HG03095 (cell line): ENCODE data around the gene FLOT2.
"Not testable (repeated sequence)": the region's sequence is repeated elsewhere in the genome, so short reads cannot be mapped to it uniquely, and the experiment has no call there.

ENCODE experiments used
- ATAC-seq: cut with Tn5 transposase; IDR thresholded peaks from one replicate; pipeline ENCODE4 v1.9.1; 2021; ENCODE audit warnings: moderate library complexity; ENCODE audit not compliant: unreplicated experiment

FLOT2 gene

GRCh38 chr17:28877150-28877711 is 20.3 kb downstream of the FLOT2 start:
- ATAC-seq, result not testable (repeated sequence)

- no peak for ATAC-seq
Observed at GRCh38 chr17:28875848-28876550, 21.5 kb downstream of the FLOT2 start.

- ATAC-seq, result no peak
Observed at GRCh38 chr17:28874750-28875149, 22.8 kb downstream of the FLOT2 start.

GRCh38 chr17:28873839-28874238 is 23.7 kb downstream of the FLOT2 start:
- ATAC-seq, result no peak

GRCh38 chr17:28871056-28871579 is 26.4 kb downstream of the FLOT2 start:
- ATAC-seq, result peak; percentile 89

- ATAC-seq, result no peak
Observed at GRCh38 chr17:28867276-28867675, 30.3 kb downstream of the FLOT2 start.

- ATAC-seq, result no peak
Observed at GRCh38 chr17:28865946-28866752, 31.4 kb downstream of the FLOT2 start.

GRCh38 chr17:28864991-28865849 is 32.3 kb downstream of the FLOT2 start:
- ATAC-seq, result no peak

- no peak for ATAC-seq
Observed at GRCh38 chr17:28863953-28864352, 33.6 kb downstream of the FLOT2 start.

GRCh38 chr17:28862561-28862960 is 35.0 kb downstream of the FLOT2 start:
- ATAC-seq, result no peak

GRCh38 chr17:28861393-28862203 is 35.9 kb downstream of the FLOT2 start:
- ATAC-seq, result no peak

- ATAC-seq, result no peak
Observed at GRCh38 chr17:28860363-28860808, 37.1 kb downstream of the FLOT2 start.

- ATAC-seq, result no peak
Observed at GRCh38 chr17:28858801-28859355, 38.7 kb downstream of the FLOT2 start.

GRCh38 chr17:28857905-28858800 is 39.4 kb downstream of the FLOT2 start:
- no peak for ATAC-seq

- no peak for ATAC-seq
Observed at GRCh38 chr17:28856028-28856574, 41.4 kb downstream of the FLOT2 start.

GRCh38 chr17:28855336-28855679 is 42.2 kb downstream of the FLOT2 start:
- no peak for ATAC-seq

GRCh38 chr17:28854457-28855335 is 42.8 kb downstream of the FLOT2 start, which contains the start of gene ERAL1:
ERAL1 (plus strand) TSS chr17:28855016; CDS start chr17:28855035, 19 bp downstream.
- ATAC-seq, result peak; percentile 94
